Breast epithelium (tissue), 4 donors: ENCODE data around the gene ZNF566. TPM values are rescaled to one million over a fixed set of nuclear protein-coding genes. Genes with fewer than 3 reads are reported as not detected.
"Not testable (repeated sequence)": the region's sequence is repeated elsewhere in the genome, so short reads cannot be mapped to it uniquely, and the experiment has no call there.

Experiments used
- DNase-seq, 2 donors: peaks; one replicate each; pipeline ENCODE4 v3.0.0-alpha.2; 2019; ENCODE audit warnings: low spot score in 2 of 2
- H3K27ac ChIP-seq, 2 donors: fragments of 200-600 bp; sonication (generic) in 1 of 2; one replicate each; pipeline ENCODE4 v1.5.1; 2016 to 2019; ENCODE audit warnings: mild to moderate bottlenecking in 1 of 2
- H3K27me3 ChIP-seq, 2 donors: fragments of 200-600 bp; sonication (generic) in 1 of 2; one replicate each; pipeline versions ENCODE4 v1.5.1 to v1.6.0; 2017 to 2019; ENCODE audit warnings: control low read depth in 1 of 2, mild to moderate bottlenecking in 1 of 2
- H3K36me3 ChIP-seq: fragments of 200-600 bp; one replicate; pipeline ENCODE4 v1.5.1; 2019
- H3K4me1 ChIP-seq, 2 donors: fragments of 200-600 bp; sonication (generic); one replicate each; pipeline ENCODE4 v1.5.1; 2016 to 2019; ENCODE audit warnings: control low read depth in 1 of 2
- H3K4me3 ChIP-seq, 3 donors: fragments of 200-600 bp; sonication (generic); 1 replicate in 2 of 3; 2 replicates in 1 of 3; pipeline ENCODE4 v1.5.1; 2016 to 2019; ENCODE audit warnings: mild to moderate bottlenecking in 3 of 3, moderate library complexity in 2 of 3
- H3K9me3 ChIP-seq, 2 donors: fragments of 200-600 bp; sonication (generic) in 1 of 2; one replicate each; pipeline ENCODE4 v1.5.1; 2016 to 2019; ENCODE audit warnings: control low read depth in 1 of 2
- POLR2A ChIP-seq: fragments of 450-650 bp; IDR thresholded peaks from one replicate; pipeline ENCODE4 v1.6.1; 2016; ENCODE audit warnings: antibody characterized with exemption, mild to moderate bottlenecking, moderate library complexity
- POLR2AphosphoS5 ChIP-seq, 3 donors: sonication (generic); formaldehyde crosslinking; IDR thresholded peaks; one replicate each; pipeline ENCODE4 v1.6.1; 2017; ENCODE audit warnings: antibody characterized with exemption in 3 of 3
- intact Hi-C: fragments of 100-400 bp; cut with DNase I; formaldehyde crosslinking; loops from one replicate; pipeline ENCODE4 v1.15.1; 2023; ENCODE audit warnings: low total_unique reads
- total RNA-seq, 3 donors: library from RNA; depleted of rRNA; stranded (reverse); fragments of >200 nt; gene quantifications; one replicate each; pipeline ENCODE4 v1.1.0, GENCODE V29; 2016
- TF ChIP-seq, protein P1 (sequence below), 3 donors: fragments of 450-650 bp; IDR thresholded peaks; one replicate each; pipeline ENCODE4 v1.5.1; 2016 to 2017; ENCODE audit warnings: antibody characterized with exemption in 3 of 3, mild to moderate bottlenecking in 3 of 3, moderate library complexity in 3 of 3

Gene ZNF566
- total RNA-seq, 3 donors from 2014 or later, result 10.2 to 14.7 (median 11.4) TPM

DNA sequence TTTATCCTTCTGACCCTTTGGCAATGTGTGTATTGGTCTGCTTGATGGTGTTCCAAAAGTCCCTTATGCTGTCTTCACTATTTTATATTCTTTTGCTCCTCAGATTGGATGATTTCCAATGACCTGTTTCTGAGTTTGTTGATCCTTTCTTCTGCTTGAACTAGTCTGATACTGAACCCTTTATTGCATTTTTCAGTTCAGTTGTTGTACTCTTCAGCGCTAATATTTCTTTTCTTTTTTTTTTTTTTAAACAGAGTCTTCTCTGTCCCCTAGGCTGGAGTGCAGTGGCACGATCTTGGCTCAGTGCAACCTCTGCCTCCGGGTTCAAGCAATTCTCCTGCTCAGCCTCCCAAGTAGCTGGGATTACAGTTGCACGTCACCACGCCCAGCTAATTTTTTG is 12.6 kb upstream of the ZNF566 start:
- TF ChIP-seq POLR2AphosphoS5 (IDR thresholded peaks at IDR 0.05), result no peak
- TF ChIP-seq, protein P1, sequence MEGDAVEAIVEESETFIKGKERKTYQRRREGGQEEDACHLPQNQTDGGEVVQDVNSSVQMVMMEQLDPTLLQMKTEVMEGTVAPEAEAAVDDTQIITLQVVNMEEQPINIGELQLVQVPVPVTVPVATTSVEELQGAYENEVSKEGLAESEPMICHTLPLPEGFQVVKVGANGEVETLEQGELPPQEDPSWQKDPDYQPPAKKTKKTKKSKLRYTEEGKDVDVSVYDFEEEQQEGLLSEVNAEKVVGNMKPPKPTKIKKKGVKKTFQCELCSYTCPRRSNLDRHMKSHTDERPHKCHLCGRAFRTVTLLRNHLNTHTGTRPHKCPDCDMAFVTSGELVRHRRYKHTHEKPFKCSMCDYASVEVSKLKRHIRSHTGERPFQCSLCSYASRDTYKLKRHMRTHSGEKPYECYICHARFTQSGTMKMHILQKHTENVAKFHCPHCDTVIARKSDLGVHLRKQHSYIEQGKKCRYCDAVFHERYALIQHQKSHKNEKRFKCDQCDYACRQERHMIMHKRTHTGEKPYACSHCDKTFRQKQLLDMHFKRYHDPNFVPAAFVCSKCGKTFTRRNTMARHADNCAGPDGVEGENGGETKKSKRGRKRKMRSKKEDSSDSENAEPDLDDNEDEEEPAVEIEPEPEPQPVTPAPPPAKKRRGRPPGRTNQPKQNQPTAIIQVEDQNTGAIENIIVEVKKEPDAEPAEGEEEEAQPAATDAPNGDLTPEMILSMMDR (IDR thresholded peaks at IDR 0.05), result no peak
- TF ChIP-seq POLR2A, result no peak
- H3K9me3 ChIP-seq, result peaks cover 86 to 97% of the 10 kb centered on the region in 2 donors
- H3K27ac ChIP-seq, result no peak overlapping the region
- no peak for DNase-seq
- no peak overlapping the region for H3K4me3 ChIP-seq
- H3K4me1 ChIP-seq, result no peaks in the 10 kb centered on the region
- H3K27me3 ChIP-seq, result no peaks in the 10 kb centered on the region
- H3K36me3 ChIP-seq, result no peaks in the 10 kb centered on the region
- intact Hi-C loops, result no loop called here

DNA sequence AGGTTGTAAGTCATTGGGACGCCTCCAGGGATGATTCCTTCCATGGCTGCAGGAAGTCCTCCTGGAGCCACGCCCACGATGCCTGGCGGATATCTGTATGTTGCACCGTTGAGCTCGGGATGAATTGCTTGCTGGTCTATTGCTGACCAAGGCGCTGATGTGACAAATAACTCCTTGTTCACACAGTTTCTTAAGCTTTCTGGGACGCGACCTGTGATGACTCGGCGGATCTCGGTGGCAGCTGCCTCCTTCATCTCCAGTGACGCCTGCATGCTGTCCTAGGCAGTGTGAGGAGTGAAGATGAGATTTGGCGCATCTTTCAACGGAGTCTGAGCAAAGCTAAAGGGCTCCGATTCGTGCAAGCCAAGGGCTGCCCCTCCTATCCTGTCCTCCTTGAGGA is 7.6 kb upstream of the ZNF566 start:
- intact Hi-C loops, result no loop called here

DNA sequence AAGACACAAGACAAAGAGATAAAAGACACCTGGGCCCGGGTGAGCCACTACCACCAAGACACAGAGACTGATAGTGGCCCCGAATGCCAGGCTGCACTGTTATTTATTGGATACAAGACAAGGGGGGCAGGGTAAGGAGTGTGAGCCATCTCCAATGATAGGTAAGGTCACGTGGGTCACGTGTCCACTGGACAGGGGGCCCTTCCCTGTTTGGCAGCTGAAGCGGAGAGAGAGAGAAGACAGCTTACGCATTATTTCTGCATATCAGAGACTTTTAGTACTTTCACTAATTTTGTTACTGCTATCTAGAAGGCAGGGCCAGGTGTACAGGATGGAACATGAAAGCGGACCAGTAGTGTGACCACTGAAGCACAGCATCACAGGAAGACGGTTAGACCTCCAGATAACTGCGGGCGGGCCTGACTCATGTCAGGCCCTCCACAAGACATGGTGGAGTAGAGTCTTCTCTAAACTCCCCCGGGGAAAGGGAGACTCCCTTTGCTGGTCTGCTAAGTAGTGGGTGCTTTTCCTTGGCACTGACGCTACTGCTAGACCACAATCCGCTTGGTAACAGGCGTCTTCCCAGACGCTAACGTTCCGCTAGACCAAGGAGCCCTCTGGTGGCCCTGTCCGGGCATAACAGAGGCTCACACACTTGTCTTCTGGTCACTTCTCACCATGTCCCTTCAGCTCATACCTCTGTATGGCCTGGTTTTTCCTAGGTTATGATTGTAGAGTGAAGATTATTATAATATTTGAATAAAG is 3.5 kb upstream of the ZNF566 start:
- H3K4me1 ChIP-seq, intact Hi-C loops, H3K36me3 ChIP-seq, H3K27ac ChIP-seq, H3K4me3 ChIP-seq, DNase-seq, H3K27me3 ChIP-seq: not testable (repeated sequence)
- TF ChIP-seq, protein P1 (IDR thresholded peaks at IDR 0.05), result peak in 1 of 3 donors; percentile 29
- peaks cover 11 to 18% of the 10 kb centered on the region in 2 donors for H3K9me3 ChIP-seq

More for the DNA sequence above, 7.6 kb upstream of the ZNF566 start:
- no peak for DNase-seq
- Histone ChIP-seq H3K4me3 (no peak overlapping the region), H3K27ac (no peak overlapping the region), H3K36me3 (no peaks in the 10 kb centered on the region), H3K9me3 (peaks cover 51 to 52% of the 10 kb centered on the region in 2 donors), H3K27me3 (no peaks in the 10 kb centered on the region), H3K4me1 (no peaks in the 10 kb centered on the region)
- TF ChIP-seq POLR2AphosphoS5 (IDR thresholded peaks at IDR 0.05), result no peak
- TF ChIP-seq POLR2A, result no peak
- TF ChIP-seq, protein P1 (IDR thresholded peaks at IDR 0.05), result no peak

DNA sequence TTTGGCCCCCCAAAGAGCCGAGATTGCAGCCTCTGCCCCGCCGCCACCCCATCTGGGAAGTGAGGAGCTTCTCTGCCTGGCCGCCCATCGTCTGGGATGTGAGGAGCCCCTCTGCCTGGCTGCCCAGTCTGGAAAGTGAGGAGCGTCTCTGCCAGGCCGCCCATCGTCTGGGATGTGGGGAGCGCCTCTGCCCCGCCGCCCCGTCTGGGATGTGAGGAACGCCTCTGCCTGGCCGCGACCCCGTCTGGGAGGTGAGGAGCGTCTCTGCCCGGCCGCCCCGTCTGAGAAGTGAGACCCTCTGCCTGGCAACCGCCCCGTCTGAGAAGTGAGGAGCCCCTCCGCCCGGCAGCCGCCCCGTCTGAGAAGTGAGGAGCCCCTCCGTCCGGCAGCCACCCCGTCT is 1.5 kb upstream of the ZNF566 start:
- H3K4me1 ChIP-seq, H3K9me3 ChIP-seq, DNase-seq, H3K27me3 ChIP-seq, H3K4me3 ChIP-seq, intact Hi-C loops, H3K27ac ChIP-seq, H3K36me3 ChIP-seq: not testable (repeated sequence)

DNA sequence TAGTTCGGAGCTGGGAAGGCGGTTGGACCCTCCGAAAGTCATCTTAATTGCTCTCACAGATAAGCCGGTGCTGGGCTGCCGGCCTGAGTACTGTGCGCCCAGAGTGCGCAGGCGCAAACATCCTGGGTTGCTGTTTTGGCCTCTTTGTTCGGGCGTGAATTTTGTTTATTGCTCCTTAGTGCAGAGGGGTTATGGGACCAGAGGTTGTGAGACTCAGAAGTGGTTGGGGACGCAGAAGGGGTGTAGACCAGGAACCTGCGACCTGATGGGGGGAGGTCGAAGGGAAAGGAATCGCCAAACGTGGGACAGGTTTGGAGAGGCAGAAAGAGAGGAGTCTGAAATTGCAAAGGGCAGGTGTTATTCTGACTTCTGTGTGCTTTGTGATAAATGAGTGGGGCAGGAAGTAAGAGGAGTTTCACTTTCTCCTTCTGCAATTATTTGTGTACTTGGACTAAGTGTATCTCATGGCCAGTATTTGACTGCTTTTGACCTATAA is 607 bp upstream of the ZNF566 start:
- Histone ChIP-seq H3K9me3 (peaks cover 0 to 6% of the 10 kb centered on the region in 2 donors), H3K27ac (peak overlapping the region; percentile 97), H3K36me3 (no peaks in the 10 kb centered on the region), H3K4me3 (peak overlapping the region; percentile 70 to 85 (median 78)), H3K4me1 (peaks cover 0 to 6% of the 10 kb centered on the region in 2 donors), H3K27me3 (no peaks in the 10 kb centered on the region)
- no peak for TF ChIP-seq POLR2AphosphoS5 (IDR thresholded peaks at IDR 0.05)
- TF ChIP-seq, protein P1 (IDR thresholded peaks at IDR 0.05), result no peak
- no peak for TF ChIP-seq POLR2A
- DNase-seq, result peak in 1 of 2 donors; percentile 68
- intact Hi-C loops, result no loop called here
